Loucy (cell line): ENCODE results near the gene TUBA1C.
"Not testable (repeated sequence)": the region's sequence is repeated elsewhere in the genome, so short reads cannot be mapped to it uniquely, and the experiment has no call there.

Experiments
- H2AFZ ChIP-seq: fragments of 200-600 bp; sonication (generic); 2 replicates; pipeline ENCODE4 v1.6.0; 2016; ENCODE audit warnings: antibody characterized with exemption, mild to moderate bottlenecking, low read length, moderate library complexity
- H3F3A ChIP-seq: fragments of 200-600 bp; 2 replicates; pipeline ENCODE4 v1.6.0; 2016; ENCODE audit warnings: antibody characterized with exemption, low read depth, mild to moderate bottlenecking
- H3K27me3 ChIP-seq: fragments of 200-600 bp; sonication (generic); 2 replicates; pipeline ENCODE4 v1.6.1; 2014; ENCODE audit warnings: low read length, mild to moderate bottlenecking; ENCODE audit not compliant: insufficient read depth, poor library complexity, severe bottlenecking
- H3K36me3 ChIP-seq: fragments of 200-600 bp; sonication (generic); 2 replicates; pipeline ENCODE4 v1.6.1; 2016; ENCODE audit warnings: low read length; ENCODE audit not compliant: insufficient read depth
- H3K4me1 ChIP-seq: fragments of 200-600 bp; sonication (generic); 2 replicates; pipeline ENCODE4 v1.5.1; 2014; ENCODE audit warnings: low read length, mild to moderate bottlenecking; ENCODE audit not compliant: insufficient read depth, poor library complexity, severe bottlenecking
- H3K4me2 ChIP-seq: fragments of 200-600 bp; sonication (generic); 2 replicates; pipeline ENCODE4 v1.6.0; 2014; ENCODE audit warnings: antibody characterized with exemption, low read length, low read depth, mild to moderate bottlenecking; ENCODE audit not compliant: poor library complexity, severe bottlenecking
- H3K4me3 ChIP-seq: fragments of 200-600 bp; sonication (generic); 2 replicates; pipeline ENCODE4 v1.5.1; 2014; ENCODE audit warnings: low read length, mild to moderate bottlenecking, mixed read lengths; ENCODE audit not compliant: poor library complexity, severe bottlenecking
- H3K79me2 ChIP-seq: fragments of 200-600 bp; sonication (generic); 2 replicates; pipeline ENCODE4 v1.6.1; 2014; ENCODE audit warnings: low read length; ENCODE audit not compliant: insufficient read depth
- H3K9ac ChIP-seq: fragments of 200-600 bp; sonication (generic); 2 replicates; pipeline ENCODE4 v1.6.0; 2014; ENCODE audit warnings: mild to moderate bottlenecking, low read depth, low read length, moderate library complexity; ENCODE audit not compliant: poor library complexity, severe bottlenecking
- H3K9me2 ChIP-seq: fragments of 200-600 bp; sonication (generic); replicated peaks from 2 replicates; pipeline ENCODE4 v1.6.1; 2016; ENCODE audit warnings: low read depth, low read length, mixed read lengths
- H3K9me3 ChIP-seq: fragments of 200-600 bp; sonication (generic); 2 replicates; pipeline ENCODE4 v1.6.1; 2014; ENCODE audit warnings: mild to moderate bottlenecking, antibody characterized with exemption, low read length, low read depth; ENCODE audit not compliant: insufficient read depth
- H4K20me1 ChIP-seq: fragments of 200-600 bp; sonication (generic); 2 replicates; pipeline ENCODE4 v1.6.0; 2014; ENCODE audit warnings: antibody characterized with exemption, low read length, mild to moderate bottlenecking; ENCODE audit not compliant: insufficient read depth, poor library complexity, severe bottlenecking
- EZH2phosphoT487 ChIP-seq: fragments of 200-600 bp; IDR thresholded peaks from 2 replicates; pipeline ENCODE4 v1.6.1; 2018; ENCODE audit warnings: antibody characterized with exemption, mild to moderate bottlenecking, moderate library complexity, borderline replicate concordance
- TF ChIP-seq, protein P1 (sequence below): fragments of 200-600 bp; sonication (generic); conservative IDR thresholded peaks from 2 replicates; pipeline ENCODE4 v1.5.1; 2014; ENCODE audit warnings: mild to moderate bottlenecking, antibody characterized with exemption, low read length

The TUBA1C gene

DNA sequence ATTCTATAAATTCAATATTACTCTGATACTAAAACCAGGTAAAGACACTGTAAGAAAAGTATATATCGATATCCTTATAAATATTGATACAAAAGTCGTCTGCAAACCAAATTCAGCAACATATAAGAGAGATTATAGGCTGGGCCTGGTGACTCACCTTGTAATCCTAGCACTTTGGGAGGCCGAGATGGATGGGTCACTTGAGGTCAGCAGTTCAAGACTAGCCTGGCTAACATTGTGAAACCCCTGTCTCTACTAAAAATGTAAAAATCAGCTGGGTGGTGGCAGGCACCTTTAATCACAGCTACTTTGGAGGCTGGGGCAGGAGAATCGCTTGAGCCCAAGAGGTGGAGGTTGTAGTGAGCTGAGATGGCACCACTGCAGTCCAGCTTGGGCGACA, 13.5 kb upstream of the TUBA1C start:
- Histone ChIP-seq H3K79me2 (no peaks in the 10 kb centered on the region), H3K9ac (no peak overlapping the region), H3K36me3 (no peaks in the 10 kb centered on the region), H2AFZ (no peak overlapping the region), H4K20me1 (no peaks in the 10 kb centered on the region), H3K4me1 (no peaks in the 10 kb centered on the region), H3K4me2 (no peak overlapping the region), H3K4me3 (no peak overlapping the region), H3K9me2 (no peaks in the 10 kb centered on the region), H3K27me3 (no peaks in the 10 kb centered on the region), H3K9me3 (no peaks in the 10 kb centered on the region), H3F3A (no peaks in the 10 kb centered on the region)
- TF ChIP-seq EZH2phosphoT487, result no peak
- TF ChIP-seq, protein P1, sequence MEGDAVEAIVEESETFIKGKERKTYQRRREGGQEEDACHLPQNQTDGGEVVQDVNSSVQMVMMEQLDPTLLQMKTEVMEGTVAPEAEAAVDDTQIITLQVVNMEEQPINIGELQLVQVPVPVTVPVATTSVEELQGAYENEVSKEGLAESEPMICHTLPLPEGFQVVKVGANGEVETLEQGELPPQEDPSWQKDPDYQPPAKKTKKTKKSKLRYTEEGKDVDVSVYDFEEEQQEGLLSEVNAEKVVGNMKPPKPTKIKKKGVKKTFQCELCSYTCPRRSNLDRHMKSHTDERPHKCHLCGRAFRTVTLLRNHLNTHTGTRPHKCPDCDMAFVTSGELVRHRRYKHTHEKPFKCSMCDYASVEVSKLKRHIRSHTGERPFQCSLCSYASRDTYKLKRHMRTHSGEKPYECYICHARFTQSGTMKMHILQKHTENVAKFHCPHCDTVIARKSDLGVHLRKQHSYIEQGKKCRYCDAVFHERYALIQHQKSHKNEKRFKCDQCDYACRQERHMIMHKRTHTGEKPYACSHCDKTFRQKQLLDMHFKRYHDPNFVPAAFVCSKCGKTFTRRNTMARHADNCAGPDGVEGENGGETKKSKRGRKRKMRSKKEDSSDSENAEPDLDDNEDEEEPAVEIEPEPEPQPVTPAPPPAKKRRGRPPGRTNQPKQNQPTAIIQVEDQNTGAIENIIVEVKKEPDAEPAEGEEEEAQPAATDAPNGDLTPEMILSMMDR, result no peak

DNA sequence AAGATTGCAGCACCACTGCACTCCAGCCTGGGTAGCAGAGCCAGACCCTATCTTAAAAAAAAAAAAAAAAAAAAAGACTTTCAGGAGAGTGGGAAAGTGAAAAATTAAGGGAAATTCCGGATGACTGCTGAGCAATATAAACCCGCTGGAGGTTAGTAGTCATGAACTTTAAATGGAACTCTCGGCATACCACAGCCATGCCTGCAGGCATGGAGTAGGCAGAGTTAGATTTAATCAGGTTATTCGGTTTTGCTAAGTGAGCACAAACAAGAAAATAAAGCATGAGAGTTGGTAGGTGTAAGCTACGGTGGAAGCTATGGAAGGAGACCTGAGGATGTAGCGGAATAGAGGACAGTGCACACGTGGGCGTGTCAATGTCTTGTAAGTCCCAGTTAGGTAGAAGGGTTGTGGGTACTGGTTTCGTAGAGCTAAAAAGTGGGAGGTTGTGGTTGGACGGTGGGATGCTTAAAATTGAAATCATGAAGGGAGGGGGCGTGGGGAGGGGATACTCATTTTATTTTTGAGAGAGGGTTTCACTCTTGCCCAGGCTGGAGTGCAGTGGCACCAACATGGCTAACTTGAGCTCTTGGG, 11.8 kb upstream of the TUBA1C start:
- Histone ChIP-seq H3K79me2 (no peaks in the 10 kb centered on the region), H3K9me2 (no peaks in the 10 kb centered on the region), H3K4me3 (no peak overlapping the region), H3K9ac (no peak overlapping the region), H3K36me3 (no peaks in the 10 kb centered on the region), H3K27me3 (no peaks in the 10 kb centered on the region), H4K20me1 (no peaks in the 10 kb centered on the region), H3K9me3 (no peaks in the 10 kb centered on the region), H3F3A (no peaks in the 10 kb centered on the region), H3K4me2 (no peak overlapping the region), H2AFZ (no peak overlapping the region), H3K4me1 (no peaks in the 10 kb centered on the region)
- no peak for TF ChIP-seq EZH2phosphoT487
- TF ChIP-seq, protein P1, result no peak

DNA sequence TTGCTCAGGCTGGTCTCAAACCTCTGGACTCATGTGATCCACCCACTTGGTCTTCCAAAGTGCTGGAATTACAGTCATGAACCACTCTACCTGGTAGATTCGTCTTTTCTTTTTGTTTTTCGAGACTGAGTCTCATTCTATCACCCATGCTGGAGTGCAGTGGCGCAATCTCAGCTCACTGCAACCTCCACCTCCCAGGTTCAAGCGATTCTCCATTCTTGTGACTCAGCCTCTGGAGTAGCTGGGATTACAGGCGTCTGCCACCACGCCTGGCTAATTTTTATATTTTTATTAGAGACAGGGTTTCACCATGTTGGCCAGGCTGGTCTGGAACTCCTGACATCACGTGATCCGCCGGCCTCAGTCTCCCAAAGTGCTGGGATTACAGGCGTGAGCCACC, 9.4 kb upstream of the TUBA1C start:
- H3K9me2 ChIP-seq, H3K9ac ChIP-seq, H3K9me3 ChIP-seq, H3K79me2 ChIP-seq, H4K20me1 ChIP-seq, H3K4me1 ChIP-seq, H3K27me3 ChIP-seq, H3K4me2 ChIP-seq, H3K4me3 ChIP-seq, H2AFZ ChIP-seq, H3F3A ChIP-seq, H3K36me3 ChIP-seq: not testable (repeated sequence)

DNA sequence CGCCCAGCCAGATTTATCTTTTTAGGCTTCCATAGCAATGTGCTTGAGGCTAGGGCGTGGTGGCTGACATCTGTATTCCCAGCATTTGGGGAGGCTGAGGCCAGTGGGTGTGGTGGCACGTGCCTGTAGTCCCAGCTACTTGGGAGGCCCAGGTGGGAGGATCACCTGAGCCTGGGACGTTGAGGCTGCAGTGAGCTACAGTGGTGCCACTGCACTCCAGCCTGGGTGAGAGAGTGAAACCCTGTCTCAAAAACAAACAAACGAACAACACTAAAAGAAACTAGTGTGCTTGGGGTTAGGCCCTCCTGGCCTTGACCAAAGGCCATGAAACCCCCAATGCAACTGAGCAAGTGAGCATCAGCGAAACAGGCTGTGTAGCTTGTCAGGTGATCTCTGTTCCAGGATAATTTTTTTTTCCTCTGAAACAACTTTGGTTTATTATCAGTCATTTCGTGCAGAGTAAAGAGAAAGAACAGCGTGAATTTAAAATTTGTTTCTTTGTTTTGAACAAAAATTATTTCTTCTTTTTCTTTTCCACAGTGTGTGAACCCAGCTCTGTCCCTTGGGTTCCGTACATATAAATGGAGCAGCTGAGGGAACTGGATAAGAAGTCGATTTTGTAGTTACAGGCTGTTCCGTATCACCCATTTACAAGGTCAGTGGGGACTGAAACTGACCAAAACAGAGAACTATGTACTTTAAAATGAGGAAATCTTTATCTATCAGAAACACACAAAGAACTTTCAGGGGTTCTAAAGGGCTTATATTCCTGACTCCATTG, 8.8 kb upstream of the TUBA1C start:
- Histone ChIP-seq H3K4me3 (no peak overlapping the region), H3K9ac (no peak overlapping the region), H3K36me3 (no peaks in the 10 kb centered on the region), H3K4me1 (peaks cover 11% of the 10 kb centered on the region), H3K4me2 (no peak overlapping the region), H3K9me2 (no peaks in the 10 kb centered on the region), H3K79me2 (peaks cover 11% of the 10 kb centered on the region), H3F3A (0 out of 2 replicates have a peak, but pooled peaks cover 5% of the 10 kb centered on the region), H4K20me1 (no peaks in the 10 kb centered on the region), H3K27me3 (no peaks in the 10 kb centered on the region), H3K9me3 (no peaks in the 10 kb centered on the region), H2AFZ (no peak overlapping the region)
- no peak for TF ChIP-seq EZH2phosphoT487
- TF ChIP-seq, protein P1, result no peak

DNA sequence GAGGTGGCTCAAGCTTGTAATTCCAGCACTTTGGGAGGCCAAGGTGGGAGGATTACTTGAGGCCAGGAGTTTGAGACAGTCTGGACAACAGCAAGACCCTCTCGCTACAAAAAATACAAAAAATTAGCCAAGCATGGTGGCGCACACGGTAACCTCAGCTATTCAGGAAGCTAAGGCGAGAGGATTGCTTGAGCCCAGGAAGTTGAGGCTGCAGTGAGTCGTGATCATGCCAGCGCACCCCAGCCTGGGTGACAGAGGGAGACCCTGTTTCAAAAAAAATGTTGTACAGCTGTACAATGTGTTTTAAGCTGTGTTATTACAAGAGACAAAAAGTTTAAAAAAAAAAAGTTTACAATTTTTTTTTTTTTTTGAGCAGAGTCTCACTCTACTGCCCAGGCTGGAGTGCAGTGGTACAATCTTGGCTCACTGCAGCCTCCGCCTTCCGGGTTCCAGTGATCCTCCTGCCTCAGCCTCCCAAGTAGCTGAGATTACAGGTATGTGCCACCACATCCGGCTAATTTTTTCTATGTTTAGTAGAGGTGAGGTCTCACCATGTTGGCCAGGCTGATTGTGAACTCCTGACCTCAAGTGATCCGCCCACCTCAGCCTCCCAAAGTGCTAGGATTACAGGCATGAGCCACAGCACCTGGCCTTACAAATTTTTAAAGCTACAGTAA, 7.2 kb upstream of the TUBA1C start:
- not testable (repeated sequence) for H3K4me3 ChIP-seq, H3F3A ChIP-seq, H3K9ac ChIP-seq, H2AFZ ChIP-seq, H3K9me3 ChIP-seq, H3K27me3 ChIP-seq, H3K36me3 ChIP-seq, H3K4me2 ChIP-seq, H3K9me2 ChIP-seq, H4K20me1 ChIP-seq
- peaks cover 26% of the 10 kb centered on the region for H3K79me2 ChIP-seq
- H3K4me1 ChIP-seq, result peaks cover 19% of the 10 kb centered on the region
